Astrocyte of the cerebellum (primary cell): ENCODE results near the gene MED1.
A peak's percentile ranks its signal among the peaks of the same experiment; 100 is the strongest.

Experiments
- DNase-seq: peaks from one replicate; pipeline ENCODE4 v3.0.0-alpha.2; 2011; ENCODE audit warnings: low read depth
- H3K4me3 ChIP-seq: 2 replicates; pipeline ENCODE4 v1.5.1; 2011; ENCODE audit warnings: mild to moderate bottlenecking, low read depth, low read length, moderate library complexity
- in situ Hi-C: cut with HindIII; loops from 2 replicates; pipeline ENCODE4 v1.10.0; 2017; ENCODE audit warnings: low sequenced_read_pairs
- TF ChIP-seq, protein P1 (sequence below): IDR thresholded peaks from 2 replicates; pipeline ENCODE4 v1.5.1; 2012; ENCODE audit warnings: low read length, low read depth, moderate library complexity, mild to moderate bottlenecking; ENCODE audit errors: missing control alignments

The MED1 gene

DNA sequence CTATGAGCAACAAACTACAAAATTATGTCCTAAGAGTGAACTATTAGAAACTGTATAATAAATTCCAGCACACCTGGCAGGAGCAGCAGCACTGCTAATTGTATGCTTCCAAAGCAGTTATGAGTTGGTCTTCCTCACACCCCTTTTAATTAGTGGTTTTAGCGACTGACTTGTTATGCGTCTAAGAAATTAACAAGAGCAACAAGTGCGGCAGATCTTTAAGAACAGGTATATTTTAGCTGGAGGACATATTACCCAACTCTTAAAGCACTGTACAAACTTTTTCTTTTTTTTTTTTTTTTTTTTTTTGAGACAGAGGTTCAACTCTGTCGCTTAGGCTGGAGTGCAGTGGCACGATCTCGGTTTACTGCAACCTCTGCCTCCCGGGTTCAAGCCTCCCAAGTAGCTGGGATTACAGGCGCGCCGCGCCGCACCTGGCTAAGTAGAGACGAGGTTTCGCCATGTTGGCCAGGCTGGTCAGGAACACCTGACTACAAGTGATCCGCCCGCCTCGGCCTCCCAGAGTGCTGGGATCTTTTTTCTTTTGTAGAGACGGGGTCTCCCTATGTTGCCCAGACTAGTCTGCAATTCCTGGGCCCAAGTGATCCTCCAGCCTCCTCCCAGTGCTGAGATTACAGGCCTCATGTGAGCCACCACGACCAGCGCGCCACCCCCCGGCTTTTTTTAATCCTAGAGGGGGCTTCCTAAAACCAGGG is 48.0 kb downstream of the MED1 start:
- in situ Hi-C loops = no loop called here
- H3K4me3 ChIP-seq = no peak overlapping the region
- DNase-seq = no peak
- TF ChIP-seq, protein P1, sequence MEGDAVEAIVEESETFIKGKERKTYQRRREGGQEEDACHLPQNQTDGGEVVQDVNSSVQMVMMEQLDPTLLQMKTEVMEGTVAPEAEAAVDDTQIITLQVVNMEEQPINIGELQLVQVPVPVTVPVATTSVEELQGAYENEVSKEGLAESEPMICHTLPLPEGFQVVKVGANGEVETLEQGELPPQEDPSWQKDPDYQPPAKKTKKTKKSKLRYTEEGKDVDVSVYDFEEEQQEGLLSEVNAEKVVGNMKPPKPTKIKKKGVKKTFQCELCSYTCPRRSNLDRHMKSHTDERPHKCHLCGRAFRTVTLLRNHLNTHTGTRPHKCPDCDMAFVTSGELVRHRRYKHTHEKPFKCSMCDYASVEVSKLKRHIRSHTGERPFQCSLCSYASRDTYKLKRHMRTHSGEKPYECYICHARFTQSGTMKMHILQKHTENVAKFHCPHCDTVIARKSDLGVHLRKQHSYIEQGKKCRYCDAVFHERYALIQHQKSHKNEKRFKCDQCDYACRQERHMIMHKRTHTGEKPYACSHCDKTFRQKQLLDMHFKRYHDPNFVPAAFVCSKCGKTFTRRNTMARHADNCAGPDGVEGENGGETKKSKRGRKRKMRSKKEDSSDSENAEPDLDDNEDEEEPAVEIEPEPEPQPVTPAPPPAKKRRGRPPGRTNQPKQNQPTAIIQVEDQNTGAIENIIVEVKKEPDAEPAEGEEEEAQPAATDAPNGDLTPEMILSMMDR = no peak

DNA sequence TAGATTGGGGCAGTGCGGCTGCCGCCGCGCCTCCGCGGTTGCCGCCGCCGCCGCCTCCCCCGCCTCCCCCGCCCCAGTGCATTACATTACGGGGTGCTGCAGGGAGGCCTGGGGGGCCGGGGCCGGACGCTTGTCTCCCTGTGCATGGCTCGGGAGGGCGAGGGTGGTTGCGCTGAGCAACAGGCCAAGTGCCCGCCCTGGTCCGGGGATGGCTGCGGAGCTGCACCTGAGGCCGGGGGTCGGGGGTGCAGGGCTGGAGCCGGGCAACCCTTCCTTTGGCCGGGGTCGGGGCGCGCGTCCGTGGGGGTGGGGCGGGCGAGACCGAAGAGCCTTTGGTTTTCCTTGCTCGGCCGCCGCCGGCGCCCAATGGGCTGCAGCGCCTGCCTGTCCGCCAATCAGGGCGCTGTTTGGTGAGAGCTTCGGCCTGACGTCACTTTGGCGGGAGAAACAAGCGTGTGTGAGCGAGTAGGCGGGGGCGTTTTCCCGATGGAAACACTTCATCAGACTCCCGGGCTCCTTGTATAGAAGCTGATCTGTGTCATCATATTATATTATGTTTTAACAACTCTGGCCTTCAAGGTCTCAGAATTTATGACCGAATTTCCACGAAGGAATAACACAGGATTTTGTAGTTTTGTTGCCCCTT is 48.7 kb downstream of the MED1 start:
- peak overlapping the region; percentile 96 for H3K4me3 ChIP-seq
- TF ChIP-seq, protein P1 = no peak
- in situ Hi-C loops = no loop called here
- DNase-seq = peak; percentile 86

DNA sequence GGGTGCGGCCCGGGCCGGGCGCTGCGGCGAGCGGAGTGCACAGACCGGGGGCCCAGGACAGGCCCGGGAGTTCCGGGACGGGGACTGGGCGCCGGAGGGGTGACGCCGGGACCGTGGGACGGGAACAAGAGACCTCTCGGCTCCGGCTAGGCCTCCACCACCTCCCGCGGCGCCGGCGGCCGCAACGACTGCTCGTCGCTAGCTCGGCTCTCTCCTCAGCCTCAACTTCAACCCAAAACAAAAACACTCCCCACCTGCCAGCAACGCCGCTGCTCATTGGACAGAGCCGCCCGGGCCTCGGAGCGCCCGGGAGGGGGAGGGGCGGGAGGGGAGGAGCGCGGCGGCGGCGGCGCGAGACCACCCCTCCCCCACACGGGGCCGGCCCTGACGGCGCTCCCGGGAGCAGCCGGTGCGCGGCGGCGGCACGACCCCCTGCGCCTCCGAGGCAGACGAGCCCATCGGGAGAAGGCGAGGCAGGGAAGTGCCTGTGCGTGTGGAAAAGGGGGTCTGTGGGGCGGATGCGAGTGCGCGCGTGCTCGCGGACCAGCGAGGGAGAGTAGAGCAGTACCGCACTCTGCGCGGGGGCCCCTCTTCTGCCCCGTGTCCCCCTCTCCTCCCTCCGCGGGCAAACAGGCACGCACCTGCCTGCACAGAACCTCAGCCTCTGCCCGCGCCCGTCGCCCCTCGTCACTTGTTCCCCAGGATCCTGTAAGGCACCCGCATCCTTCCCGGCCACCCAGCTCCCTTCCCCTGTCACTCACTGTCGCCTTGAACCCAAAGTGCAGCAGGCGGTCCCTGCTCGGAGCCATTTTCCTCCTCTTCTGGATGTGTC is 49.4 kb downstream of the MED1 start, which contains the start of gene FBXL20:
TSS of gene FBXL20 (minus strand) at position 215 of the 832 bp plus-strand sequence. CDS start 224 bp downstream, outside the sequence.
- in situ Hi-C loops = no loop called here
- H3K4me3 ChIP-seq = peak within 1 kb of the TSS; percentile 96
- TF ChIP-seq, protein P1 = no peak
- peak; percentile 70 for DNase-seq

DNA sequence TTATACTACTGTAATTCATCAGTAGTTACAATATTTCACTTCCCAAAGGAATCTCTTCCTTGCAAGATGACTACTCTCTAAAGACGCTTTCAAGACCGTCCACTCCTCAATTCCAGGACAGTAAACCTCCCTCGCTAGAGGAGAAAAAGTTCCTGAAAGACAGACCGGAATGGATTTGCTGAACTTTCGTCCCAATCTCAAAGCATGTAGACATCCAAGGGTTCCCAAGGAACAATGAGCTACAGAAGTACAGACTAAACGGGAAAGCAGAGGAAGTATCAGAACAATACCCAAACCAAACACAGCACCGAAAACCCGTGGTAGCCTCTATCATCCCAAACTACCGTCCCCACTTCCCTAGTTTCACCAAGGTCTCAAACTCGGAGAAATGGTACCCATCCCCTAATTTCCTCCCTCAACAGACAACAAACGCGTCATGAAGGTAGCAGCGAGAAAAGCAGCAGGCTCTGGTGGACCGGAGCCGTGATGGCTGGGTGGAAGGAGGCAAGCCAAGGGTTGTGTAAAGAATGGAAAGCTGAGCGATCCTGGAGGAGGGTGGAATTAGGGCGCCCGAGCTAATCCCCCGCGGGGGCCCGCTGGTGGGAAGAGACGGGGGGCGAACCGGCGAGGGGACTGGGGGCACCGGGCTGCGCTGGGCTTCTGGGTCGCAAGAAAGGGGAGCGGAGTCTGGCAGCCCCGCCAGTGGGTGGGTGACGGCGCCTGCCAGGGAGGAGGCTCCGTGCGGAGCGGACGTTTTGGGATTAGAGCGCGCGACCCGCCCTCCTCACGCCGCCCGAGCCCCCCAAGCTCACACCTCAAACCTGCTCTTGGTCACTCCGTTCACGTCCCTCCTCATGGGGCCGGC is 50.3 kb downstream of the MED1 start:
- in situ Hi-C loops = no loop called here
- H3K4me3 ChIP-seq = peak overlapping the region; percentile 96
- DNase-seq = no peak
- TF ChIP-seq, protein P1 = no peak

DNA sequence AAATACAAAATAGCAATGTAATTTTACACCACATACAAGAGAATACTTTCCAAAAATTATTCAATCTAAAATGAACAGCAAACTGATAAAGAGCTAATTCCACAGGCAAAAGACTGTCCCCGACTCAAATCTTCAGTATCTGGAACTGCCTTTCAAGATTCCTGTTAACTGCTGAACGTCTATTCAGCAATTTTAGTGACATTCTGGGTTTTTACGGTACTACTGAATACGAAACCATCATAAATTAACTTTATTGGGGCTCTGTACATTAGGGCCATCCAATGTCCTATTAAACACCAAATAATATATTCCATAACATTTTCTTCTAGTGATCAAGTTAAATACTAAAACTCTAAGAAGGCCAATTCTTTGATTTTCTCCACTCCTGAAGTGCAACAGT is 51.3 kb downstream of the MED1 start:
- TF ChIP-seq, protein P1 = no peak
- in situ Hi-C loops = no loop called here
- DNase-seq = no peak
- peak overlapping the region; percentile 96 for H3K4me3 ChIP-seq

DNA sequence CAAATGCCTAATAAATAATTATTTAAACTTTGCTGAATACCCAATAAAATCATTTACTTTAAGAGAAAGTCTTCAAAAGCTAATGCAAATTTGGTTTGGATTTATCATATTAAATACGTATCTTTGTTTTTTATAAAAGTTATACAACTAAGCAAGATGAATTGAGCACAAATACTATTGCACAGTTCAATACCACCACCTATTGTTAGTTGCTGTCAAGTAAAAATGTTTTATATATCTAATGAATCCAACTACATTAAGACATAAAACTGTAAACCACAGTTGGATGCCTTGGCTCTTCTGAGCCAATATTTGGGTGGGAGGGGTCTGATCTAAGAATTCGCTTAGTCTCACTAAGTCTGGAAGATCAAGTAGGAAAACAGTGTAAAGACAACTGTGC is 57.3 kb downstream of the MED1 start:
- in situ Hi-C loops = no loop called here

More for the DNA sequence above, 57.3 kb downstream of the MED1 start:
- DNase-seq = no peak
- no peak overlapping the region for H3K4me3 ChIP-seq
- TF ChIP-seq, protein P1 = no peak
